DMS79 (cell line): ENCODE data around the gene UROC1.

Experiments used
- DNase-seq: peaks from one replicate; lab custom pipeline; 2025; lab: John Stamatoyannopoulos, UW

Gene UROC1

DNA sequence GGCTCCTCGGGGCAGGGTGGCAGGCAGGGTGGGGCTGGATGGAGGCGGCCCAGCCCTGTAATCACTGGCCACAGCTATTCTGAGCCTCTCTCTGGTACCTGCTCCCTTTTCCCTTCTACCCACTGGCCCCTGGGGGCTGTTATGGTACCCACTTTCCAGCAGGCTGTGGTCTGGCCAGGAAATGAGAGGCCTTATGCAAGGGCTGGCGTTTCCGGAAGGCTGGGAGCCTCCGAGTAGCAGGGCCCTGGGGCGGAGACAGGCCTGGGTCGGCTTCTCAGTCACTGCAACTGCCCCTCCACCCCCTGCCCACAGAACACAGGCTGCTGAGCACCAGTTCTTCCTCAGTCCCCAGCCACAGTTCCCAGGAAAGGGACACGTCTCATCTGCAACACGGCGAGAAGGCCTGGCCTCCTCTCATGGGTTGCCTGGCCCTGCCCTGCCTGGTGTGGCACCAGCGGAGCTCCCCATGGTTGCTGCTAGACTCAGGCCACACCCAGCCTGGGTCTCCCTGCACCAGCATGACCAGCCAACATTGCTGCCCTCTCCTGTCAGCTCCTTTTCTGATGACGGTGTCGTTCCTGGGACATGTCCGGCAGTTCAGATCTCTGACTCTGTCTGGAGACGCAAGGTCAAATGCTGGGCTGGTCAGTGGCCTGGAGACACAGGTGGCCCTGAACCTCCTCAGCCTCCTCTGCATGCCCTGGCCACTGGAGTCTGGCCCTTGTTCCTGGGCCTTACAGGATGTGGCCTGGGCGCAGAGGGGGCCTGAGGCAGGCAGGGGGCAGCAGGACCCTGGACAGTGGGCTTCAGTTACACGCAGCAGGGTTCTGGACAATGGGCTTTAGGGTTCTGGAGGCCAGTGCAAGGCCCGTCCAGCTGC lies 12.8 kb upstream of the UROC1 start:
- no peak for DNase-seq

DNA sequence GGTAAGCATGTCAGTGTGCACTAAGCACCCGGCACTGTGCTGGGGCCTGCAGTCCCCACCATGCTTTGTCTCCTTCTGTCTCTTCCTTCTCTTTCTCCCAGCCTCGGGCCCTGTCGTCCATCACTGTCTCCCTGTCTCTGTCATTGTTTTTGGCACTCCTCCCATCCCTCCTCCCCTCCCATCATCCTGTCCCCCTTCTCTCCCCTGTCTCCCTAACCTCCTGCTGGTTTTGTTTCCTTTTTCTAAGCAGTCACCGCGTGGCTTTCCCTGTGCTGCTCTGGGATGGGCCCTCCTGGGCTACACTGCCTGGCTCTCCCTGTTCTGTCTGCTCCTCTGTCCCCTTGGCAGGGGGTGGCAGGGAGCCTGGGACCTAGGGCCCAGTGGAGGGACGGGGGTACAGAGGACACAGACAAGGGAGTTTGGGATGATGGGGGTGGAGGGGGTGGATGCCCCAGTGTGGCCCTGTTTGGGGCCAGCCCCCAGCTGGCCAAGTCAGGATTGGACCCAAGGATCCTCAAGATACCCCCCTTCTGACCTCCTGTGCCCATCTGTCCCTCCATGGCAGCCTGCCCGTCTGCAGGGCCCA lies 12.1 kb upstream of the UROC1 start:
- DNase-seq: no peak

DNA sequence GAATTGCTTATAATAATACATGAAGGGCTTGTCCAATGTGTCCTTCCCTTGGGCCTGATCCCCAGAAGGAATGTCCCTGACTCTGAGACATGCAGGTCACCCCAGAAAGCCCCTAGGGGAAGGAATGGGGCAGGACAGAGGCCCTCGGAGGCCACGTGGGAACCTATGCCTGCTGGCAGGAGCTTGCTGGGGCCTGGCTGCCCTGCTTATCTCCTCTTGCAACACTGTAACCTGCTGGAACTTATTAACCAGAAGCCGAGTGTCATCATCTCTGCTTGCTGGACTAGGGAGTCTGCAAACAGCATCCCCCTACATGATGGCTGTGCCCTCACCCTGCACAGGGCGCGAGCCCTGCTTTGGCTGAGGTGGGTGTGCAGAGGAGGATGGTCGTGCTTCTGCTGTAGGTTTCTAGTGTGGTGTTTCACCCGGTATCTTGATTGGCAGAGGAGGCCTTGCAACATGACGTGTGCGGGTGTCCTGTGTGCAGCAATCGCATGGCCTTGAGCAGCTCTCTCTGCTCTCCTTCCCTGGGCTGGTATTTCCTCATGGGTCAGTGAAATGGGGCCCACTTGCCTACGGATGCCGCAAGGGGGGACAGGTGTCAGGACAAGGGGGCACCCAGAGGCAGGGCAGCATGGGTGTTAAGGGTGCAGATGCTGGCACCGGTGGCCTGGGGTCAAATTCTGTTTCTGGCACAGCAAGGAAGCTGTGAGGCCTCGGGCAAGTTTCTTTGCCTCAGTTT lies 11.4 kb upstream of the UROC1 start:
- no peak for DNase-seq

GRCh38 chr3:126528419-126528799 lies 10.8 kb upstream of the UROC1 start:
- no peak for DNase-seq

DNA sequence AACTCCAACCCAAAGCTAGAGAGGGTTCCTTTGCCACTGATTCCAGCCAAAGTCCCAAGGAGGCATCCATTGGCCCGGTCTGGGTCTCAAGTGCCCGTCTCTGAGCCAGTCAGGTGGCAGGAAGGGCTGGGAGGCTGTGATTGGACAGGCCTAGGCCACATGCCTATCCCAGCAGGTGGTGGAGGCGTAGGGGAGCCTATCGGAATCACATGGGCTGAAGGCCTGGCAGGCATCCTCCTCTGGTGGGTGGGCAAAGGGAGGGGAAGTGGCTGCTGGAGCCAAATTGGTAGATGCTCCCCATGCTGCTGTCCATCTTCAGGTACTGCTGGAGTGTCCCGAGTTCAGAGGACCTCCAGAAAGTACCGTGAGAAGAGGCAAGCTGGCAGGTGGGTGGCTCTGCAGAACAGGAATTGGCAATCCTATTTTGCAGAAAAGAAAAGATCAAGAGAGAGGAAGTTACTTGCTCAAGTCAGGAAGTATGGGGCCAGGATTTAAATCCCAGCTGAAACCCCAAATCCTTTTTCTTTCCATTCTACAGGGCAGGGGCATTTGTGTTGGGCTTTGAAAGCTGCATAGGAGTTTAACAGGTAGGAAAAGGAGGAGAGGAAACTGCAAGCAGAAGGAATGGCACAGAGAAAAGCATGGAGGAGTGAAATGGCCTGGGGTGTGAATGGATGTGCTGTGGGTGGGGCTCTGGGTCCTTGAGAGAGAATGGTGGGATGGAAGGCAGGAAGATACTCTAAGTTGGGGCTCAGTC lies 10.1 kb upstream of the UROC1 start:
- no peak for DNase-seq

GRCh38 chr3:126527006-126527405 lies 9.4 kb upstream of the UROC1 start:
- no peak for DNase-seq

GRCh38 chr3:126526668-126527005 lies 9.1 kb upstream of the UROC1 start:
- no peak for DNase-seq

GRCh38 chr3:126525853-126526667 lies 8.5 kb upstream of the UROC1 start:
- DNase-seq: no peak

DNA sequence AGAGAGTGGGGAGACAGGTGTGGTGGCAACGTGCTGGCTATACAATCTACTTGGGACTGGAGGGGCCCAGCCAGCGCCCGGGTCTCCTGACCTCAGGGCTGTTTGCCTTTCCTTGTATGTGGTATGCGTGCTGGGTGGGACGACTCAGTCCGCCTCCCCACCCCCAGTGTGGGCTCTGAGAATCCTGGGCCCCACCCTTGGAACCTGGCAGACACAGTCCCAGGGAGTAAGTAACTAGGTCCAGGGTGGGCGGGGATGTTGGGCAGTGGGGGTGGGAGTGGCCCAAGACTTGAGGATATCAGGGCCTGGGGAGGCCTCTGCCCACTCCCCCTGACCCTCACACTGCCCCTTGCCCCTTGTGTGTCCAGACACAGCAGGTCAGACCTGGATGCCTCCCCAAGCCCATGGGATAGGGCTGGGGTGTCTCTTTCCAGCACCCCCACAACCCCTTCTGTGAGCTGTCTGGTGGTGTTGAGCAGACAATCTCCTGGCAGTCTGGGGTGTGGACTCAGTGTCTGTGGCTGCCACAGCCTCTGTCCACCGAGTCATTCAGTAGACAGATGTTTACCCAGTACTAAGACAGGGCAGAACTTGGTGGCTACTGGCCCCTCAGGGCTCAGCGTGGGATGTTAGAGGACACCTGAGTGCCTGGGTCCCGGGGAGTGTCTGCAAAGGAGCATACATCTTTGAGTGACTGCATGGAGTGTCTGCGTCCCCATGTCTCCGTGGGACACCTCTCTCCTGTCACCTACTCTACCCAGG lies 7.7 kb upstream of the UROC1 start:
- no peak for DNase-seq

DNA sequence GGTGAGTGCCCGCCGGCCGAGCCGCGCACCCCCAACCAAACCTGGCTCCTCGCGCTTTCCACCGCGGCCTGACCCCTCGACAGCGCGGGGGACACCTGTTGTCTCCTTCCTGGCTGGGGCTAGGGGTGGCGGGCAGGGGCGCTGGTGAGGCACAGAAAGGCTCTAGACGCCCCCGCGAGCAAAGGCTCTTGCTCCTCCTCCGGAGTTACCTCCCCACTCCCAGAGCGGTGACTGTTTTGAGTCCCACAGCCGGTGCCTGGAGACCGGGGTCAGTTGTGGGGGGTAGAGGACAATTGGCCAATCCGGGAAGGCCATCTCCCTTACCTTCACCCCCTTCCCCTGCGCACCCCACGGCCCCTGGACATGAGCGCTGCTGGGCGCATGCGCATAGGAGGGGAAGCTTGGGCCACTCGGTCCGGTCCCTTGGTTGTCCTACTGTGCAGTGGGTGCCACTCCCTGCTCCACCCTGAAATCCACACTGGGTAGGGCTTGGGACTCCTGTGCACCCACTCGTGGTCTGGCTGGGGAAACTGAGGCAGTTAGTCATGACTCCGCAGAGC lies 6.9 kb upstream of the UROC1 start:
- no peak for DNase-seq

DNA sequence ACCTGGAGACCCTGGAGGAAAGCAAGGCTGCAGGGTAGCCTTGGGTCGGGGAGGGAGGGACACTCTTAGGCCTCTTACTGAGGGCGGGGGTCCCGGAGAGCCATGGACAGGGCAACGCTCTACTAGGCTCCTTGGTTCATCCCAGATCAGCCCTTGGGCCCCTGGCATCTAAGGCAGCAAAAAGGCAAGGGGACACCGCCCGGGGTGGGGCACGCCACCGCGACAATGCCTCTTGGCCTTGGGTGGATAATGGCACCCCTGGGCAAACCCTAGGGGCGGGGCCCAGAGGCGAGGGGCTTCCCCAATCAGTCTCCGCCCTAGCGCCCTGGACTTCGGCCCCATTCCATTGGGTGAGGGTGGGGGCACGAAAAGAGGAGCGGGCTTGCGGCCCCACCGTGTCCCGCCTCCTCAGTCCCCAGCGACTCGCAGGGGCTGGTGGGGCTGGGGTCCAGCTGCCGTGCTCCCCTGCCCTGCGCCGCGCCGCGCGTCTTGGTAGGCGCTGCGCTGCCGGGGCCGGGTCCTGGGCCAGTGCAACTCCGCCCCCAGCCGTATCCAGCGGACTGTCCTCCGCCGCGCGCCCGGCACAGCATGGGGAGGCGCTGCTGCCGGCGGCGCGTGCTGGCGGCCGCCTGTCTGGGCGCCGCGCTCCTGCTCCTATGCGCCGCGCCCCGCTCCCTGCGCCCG lies 6.3 kb upstream of the UROC1 start, which contains the start of gene CHST13:
Gene CHST13 (plus strand): TSS at position 411 of the 684 bp plus-strand sequence. CDS start 178 bp downstream, at position 589.
- DNase-seq: peak; percentile 27

GRCh38 chr3:126522363-126522788 lies 4.8 kb upstream of the UROC1 start:
- peak; percentile 28 for DNase-seq

GRCh38 chr3:126521122-126521891 lies 3.7 kb upstream of the UROC1 start:
- DNase-seq: no peak

DNA sequence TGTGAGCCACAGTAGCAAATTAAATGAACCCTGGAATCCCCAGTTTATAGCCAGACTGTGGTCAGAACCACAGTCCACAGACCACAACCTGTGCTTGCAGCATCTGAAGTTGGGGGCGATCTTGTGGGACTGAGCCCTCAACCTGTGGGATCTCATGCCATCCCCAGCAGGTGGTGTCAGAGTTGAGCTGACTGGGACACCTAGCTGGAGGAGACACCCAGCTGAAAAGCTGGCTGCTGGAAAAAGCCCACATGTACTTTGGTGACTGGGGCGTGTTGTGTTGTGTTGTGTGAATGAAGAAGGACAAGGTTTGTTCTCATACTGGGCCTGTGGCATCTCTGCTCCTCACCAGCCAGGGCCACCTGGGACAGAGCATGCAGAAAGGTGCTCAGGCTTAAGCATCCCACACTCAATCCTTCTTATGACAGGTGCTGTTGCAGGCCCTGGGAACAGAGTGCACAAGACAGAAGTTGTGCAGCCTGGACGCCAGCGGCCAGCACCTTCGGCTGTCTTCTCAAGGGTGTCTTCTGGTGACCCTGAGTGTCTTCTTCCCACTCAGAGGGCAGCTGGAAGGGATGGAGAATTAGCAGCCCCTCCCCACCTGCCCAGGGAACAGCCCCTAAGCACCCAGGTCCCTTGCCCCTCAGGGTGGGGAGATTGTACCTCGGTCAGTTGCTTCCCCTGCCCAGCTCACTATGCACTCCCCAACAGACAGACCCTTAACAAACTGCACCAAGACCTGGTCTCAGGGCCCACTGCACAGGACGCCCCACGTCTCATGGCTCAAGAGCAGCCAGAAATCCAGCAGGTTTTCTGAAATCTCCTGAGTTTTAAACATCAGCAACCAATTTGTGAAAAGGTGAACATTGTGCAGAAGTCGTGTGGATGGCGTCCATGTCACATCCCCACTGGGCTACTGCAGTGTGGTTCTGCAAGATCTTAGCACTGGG lies 2.2 kb upstream of the UROC1 start:
- DNase-seq: no peak

DNA sequence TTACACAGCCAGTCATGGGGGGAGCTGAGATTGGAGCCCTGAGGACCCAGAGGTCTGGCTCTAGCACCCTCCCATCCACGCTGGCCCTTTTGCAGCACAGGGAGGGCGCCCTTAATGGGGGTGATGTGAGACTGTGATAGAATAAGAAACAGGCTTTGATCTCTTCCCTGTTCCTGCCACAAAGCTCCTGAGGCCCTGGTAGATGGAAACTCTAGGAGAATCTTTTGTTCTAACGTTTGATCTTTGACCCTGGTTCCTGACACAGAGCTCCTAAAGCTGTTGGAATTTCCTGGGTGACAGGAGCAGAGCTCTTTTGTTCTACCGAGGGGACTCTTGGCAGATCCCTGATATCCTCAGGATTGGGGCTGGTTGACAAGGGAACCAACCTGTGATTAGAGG lies 1.2 kb upstream of the UROC1 start:
- no peak for DNase-seq

DNA sequence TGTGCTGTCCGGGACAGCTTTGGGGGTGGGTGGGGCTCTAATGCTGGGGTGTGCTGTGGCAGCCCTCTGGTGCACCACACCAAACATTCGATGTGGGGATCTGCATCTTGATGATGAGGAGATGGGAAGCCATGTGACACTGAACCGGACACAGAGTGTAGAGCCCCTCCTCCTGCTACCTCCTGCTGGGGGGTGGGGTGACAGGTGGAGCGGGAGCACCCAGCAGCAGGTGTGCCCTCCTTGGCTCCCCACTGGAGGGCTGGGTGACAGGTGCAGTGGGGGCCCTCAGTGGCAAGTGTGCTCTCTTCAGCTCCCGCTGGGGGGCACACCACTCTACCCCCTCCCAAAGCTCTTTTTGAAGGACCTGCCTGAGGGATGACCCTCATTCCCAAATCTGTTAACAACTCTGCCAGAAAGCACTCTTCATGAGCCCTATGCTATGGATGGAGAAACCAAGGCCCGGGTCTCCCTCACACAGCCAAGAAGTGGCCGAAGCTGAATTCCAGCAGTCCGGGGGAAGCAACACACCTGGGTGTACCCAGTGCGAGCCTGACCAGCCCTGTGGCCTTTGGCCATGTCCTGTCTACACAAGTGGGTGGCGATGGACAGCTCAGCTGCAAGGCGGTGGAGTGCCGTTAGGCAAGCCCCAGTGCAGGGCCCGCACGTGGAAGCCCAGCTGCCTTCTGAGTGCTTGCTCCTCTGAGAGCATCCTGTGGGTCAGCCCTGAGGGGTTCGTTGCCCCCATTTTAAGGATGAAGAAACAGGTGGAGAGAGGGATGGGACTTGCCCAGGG lies 609 bp upstream of the UROC1 start:
- no peak for DNase-seq

- DNase-seq: no peak
Measured at GRCh38 chr3:126516936-126517290, 660 bp downstream of the UROC1 start.
